HEK293T (cell line): ENCODE data around the gene HPS1.

Experiments
- ARNT ChIP-seq: fragments of 450-650 bp; IDR thresholded peaks from 2 replicates; pipeline ENCODE4 v1.6.1; 2017; ENCODE audit warnings: mild to moderate bottlenecking
- CTBP1 ChIP-seq: fragments of 450-650 bp; IDR thresholded peaks from 2 replicates; pipeline ENCODE4 v1.6.1; 2016; ENCODE audit warnings: borderline replicate concordance
- FOXA1 ChIP-seq: fragments of 450-650 bp; IDR thresholded peaks from 2 replicates; pipeline ENCODE4 v1.6.1; 2016; ENCODE audit warnings: mild to moderate bottlenecking
- FOXK2 ChIP-seq: fragments of 450-650 bp; IDR thresholded peaks from 2 replicates; pipeline ENCODE4 v1.6.1; 2016; ENCODE audit warnings: mild to moderate bottlenecking
- FOXM1 ChIP-seq: fragments of 450-650 bp; IDR thresholded peaks from 2 replicates; pipeline ENCODE4 v1.6.1; 2017; ENCODE audit warnings: mild to moderate bottlenecking, borderline replicate concordance
- NFRKB ChIP-seq: fragments of 450-650 bp; IDR thresholded peaks from 2 replicates; pipeline ENCODE4 v1.6.1; 2016; ENCODE audit warnings: mild to moderate bottlenecking, moderate library complexity
- PKNOX1 ChIP-seq: fragments of 450-650 bp; IDR thresholded peaks from 2 replicates; pipeline ENCODE4 v1.6.1; 2016
- SP1 ChIP-seq: fragments of 450-650 bp; IDR thresholded peaks from 2 replicates; pipeline ENCODE4 v1.6.1; 2017
- TARDBP ChIP-seq: fragments of 450-650 bp; IDR thresholded peaks from 2 replicates; pipeline ENCODE4 v1.6.1; 2016

- TF ChIP-seq FOXK2 (no peak), CTBP1 (no peak), PKNOX1 (no peak), TARDBP (no peak), ARNT (no peak), NFRKB (no peak), FOXA1 (no peak), FOXM1 (no peak), SP1 (no peak)
Measured at GRCh38 chr10:98482096-98482495, 35.4 kb upstream of the HPS1 start.
